ENCODE data around the gene PROSER3.

DNA sequence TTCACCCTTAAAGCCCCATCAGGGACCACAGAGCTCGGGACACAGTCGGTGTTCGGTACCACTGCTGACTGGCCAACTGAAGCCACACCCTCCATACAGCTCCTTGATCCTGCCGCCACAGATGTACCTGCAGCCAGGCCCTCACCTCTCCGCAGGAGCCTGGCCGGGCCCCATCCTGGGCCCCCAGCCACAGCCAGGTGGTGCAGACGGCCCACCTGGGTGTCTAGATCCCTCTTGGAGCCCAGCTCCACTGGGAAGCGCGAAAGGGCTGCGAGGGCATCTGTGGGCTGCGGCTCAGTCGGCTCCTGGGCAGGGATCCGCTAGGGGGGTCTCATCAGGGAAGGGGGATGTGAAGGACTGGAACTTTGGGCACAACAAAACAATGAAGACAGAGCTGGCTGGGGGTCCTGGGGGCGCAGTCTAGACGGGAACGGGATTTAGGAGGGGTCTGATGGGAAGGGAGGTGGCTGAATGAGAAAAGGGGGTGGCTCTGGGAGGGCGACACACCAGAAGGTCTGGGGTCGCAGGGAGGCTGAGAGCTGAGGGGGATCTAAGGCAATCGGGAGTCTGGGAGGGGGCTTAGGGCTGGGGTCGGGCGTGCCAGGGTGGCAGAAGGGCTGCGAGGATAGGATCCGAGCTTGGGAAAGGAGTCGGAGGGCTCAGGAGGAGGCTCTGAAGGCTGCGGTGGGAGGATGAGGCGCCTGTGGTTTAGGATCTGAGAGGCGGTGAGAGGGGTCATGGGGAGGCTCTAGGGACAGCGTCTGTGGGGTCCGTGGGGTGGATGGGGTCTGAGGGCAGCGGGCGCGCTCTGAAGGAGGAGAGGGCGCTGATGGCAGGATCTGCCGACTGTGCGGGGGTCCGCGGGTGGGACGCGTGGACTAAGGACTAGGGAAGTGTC is 38.9 kb downstream of the PROSER3 start:
- TF ChIP-seq, protein P1, sequence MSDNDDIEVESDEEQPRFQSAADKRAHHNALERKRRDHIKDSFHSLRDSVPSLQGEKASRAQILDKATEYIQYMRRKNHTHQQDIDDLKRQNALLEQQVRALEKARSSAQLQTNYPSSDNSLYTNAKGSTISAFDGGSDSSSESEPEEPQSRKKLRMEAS (IDR thresholded peaks at IDR 0.05; ENCODE audit: low read depth, low read length), result no peak
- no peak for TF ChIP-seq POLR2A (IDR thresholded peaks at IDR 0.05; ENCODE audit: extremely low read depth, insufficient read length)
- TF ChIP-seq, protein P2, sequence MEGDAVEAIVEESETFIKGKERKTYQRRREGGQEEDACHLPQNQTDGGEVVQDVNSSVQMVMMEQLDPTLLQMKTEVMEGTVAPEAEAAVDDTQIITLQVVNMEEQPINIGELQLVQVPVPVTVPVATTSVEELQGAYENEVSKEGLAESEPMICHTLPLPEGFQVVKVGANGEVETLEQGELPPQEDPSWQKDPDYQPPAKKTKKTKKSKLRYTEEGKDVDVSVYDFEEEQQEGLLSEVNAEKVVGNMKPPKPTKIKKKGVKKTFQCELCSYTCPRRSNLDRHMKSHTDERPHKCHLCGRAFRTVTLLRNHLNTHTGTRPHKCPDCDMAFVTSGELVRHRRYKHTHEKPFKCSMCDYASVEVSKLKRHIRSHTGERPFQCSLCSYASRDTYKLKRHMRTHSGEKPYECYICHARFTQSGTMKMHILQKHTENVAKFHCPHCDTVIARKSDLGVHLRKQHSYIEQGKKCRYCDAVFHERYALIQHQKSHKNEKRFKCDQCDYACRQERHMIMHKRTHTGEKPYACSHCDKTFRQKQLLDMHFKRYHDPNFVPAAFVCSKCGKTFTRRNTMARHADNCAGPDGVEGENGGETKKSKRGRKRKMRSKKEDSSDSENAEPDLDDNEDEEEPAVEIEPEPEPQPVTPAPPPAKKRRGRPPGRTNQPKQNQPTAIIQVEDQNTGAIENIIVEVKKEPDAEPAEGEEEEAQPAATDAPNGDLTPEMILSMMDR (IDR thresholded peaks at IDR 0.05; ENCODE audit: low read depth, low read length), result no peak

Measured in NB4 (cell line).